Hematopoietic multipotent progenitor cell treated with erythropoietin and hydrocortisone succinate and interleukin-3 and kit ligand, for 8 days (in vitro differentiated cells): ENCODE measurements around the gene ERC1.
A peak's percentile ranks its signal among the peaks of the same experiment; 100 is the strongest.
"Not testable (repeated sequence)": the region's sequence is repeated elsewhere in the genome, so short reads cannot be mapped to it uniquely, and the experiment has no call there.

Experiments
- DNase-seq: peaks from one replicate; pipeline ENCODE4 v3.0.0-alpha.2; 2015

Gene ERC1

GRCh38 chr12:1246637-1247036 is 255.6 kb downstream of the ERC1 start:
- no peak for DNase-seq

- DNase-seq: no peak
These were observed 259.6 kb downstream of the ERC1 start for GRCh38 chr12:1250641-1251040.

- no peak for DNase-seq
These were observed 261.7 kb downstream of the ERC1 start for GRCh38 chr12:1252758-1253157.

GRCh38 chr12:1255125-1255524 is 264.1 kb downstream of the ERC1 start:
- not testable (repeated sequence) for DNase-seq

GRCh38 chr12:1255854-1256253 is 264.8 kb downstream of the ERC1 start:
- DNase-seq: not testable (repeated sequence)

GRCh38 chr12:1256285-1256684 is 265.3 kb downstream of the ERC1 start:
- no peak for DNase-seq

- DNase-seq: no peak
These were observed 266.0 kb downstream of the ERC1 start for GRCh38 chr12:1256991-1257390.

- no peak for DNase-seq
These were observed 271.0 kb downstream of the ERC1 start for GRCh38 chr12:1262011-1262410.

GRCh38 chr12:1267243-1267642 is 276.2 kb downstream of the ERC1 start:
- no peak for DNase-seq

GRCh38 chr12:1272142-1272541 is 281.1 kb downstream of the ERC1 start:
- DNase-seq: no peak

GRCh38 chr12:1273051-1273450 is 282.0 kb downstream of the ERC1 start:
- no peak for DNase-seq

- DNase-seq: no peak
These were observed 286.9 kb downstream of the ERC1 start for GRCh38 chr12:1277905-1278304.

GRCh38 chr12:1279050-1279449 is 288.0 kb downstream of the ERC1 start:
- DNase-seq: peak; percentile 65

GRCh38 chr12:1280059-1280458 is 289.0 kb downstream of the ERC1 start:
- DNase-seq: no peak

- no peak for DNase-seq
These were observed 290.8 kb downstream of the ERC1 start for GRCh38 chr12:1281683-1282366.

- DNase-seq: no peak
These were observed 291.8 kb downstream of the ERC1 start for GRCh38 chr12:1282670-1283315.

GRCh38 chr12:1283316-1283715 is 292.3 kb downstream of the ERC1 start:
- DNase-seq: no peak

- DNase-seq: no peak
These were observed 293.6 kb downstream of the ERC1 start for GRCh38 chr12:1284611-1285010.

- DNase-seq: no peak
These were observed 296.5 kb downstream of the ERC1 start for GRCh38 chr12:1287446-1287975.

GRCh38 chr12:1288333-1288732 is 297.3 kb downstream of the ERC1 start:
- DNase-seq: no peak

- DNase-seq: no peak
These were observed 298.5 kb downstream of the ERC1 start for GRCh38 chr12:1289371-1290155.

- DNase-seq: no peak
These were observed 299.7 kb downstream of the ERC1 start for GRCh38 chr12:1290716-1291115.

GRCh38 chr12:1291601-1292332 is 300.7 kb downstream of the ERC1 start:
- DNase-seq: no peak
